Liver (tissue), 9 donors: ENCODE results near the gene BRSK2. TPM values are rescaled to one million over a fixed set of nuclear protein-coding genes. Genes with fewer than 3 reads are reported as not detected.

Experiments
- DNase-seq: peaks from one replicate; pipeline ENCODE4 v3.0.0-alpha.2; 2017; ENCODE audit warnings: low spot score
- H3K27ac ChIP-seq, 2 donors: one replicate each; pipeline ENCODE4 v1.7.0; 2013; ENCODE audit warnings: inconsistent platforms in 2 of 2, low read length in 2 of 2, control low read depth in 1 of 2, low read depth in 1 of 2, mild to moderate bottlenecking in 1 of 2
- H3K27me3 ChIP-seq, 4 donors: one replicate each; pipeline versions ENCODE4 v1.6.1 to v1.7.0; 2013; ENCODE audit warnings: low read length in 3 of 4, inconsistent platforms in 1 of 4, mild to moderate bottlenecking in 1 of 4, moderate library complexity in 1 of 4; ENCODE audit not compliant: control insufficient read depth in 4 of 4, insufficient read depth in 4 of 4
- H3K36me3 ChIP-seq, 4 donors: one replicate each; pipeline versions ENCODE4 v1.6.1 to v1.7.0; 2013; ENCODE audit warnings: low read length in 3 of 4, mild to moderate bottlenecking in 3 of 4, low read depth in 1 of 4, moderate library complexity in 1 of 4; ENCODE audit not compliant: control insufficient read depth in 4 of 4, insufficient read depth in 3 of 4
- H3K4me1 ChIP-seq, 4 donors: one replicate each; pipeline versions ENCODE4 v1.6.1 to v1.7.0; 2013; ENCODE audit warnings: low read length in 3 of 4, mild to moderate bottlenecking in 3 of 4, moderate library complexity in 1 of 4; ENCODE audit not compliant: control insufficient read depth in 4 of 4, insufficient read depth in 4 of 4
- H3K4me3 ChIP-seq, 3 donors: one replicate each; pipeline versions ENCODE4 v1.6.1 to v1.7.0; 2013; ENCODE audit warnings: low read length in 3 of 3, control low read depth in 1 of 3, low read depth in 1 of 3, mild to moderate bottlenecking in 1 of 3
- H3K9ac ChIP-seq, 2 donors: one replicate each; pipeline ENCODE4 v1.7.0; 2013; ENCODE audit warnings: low read length in 2 of 2, mild to moderate bottlenecking in 2 of 2, moderate library complexity in 2 of 2, control low read depth in 1 of 2, low read depth in 1 of 2
- H3K9me3 ChIP-seq, 4 donors: one replicate each; pipeline versions ENCODE4 v1.6.1 to v1.7.0; 2013; ENCODE audit warnings: low read length in 3 of 4; ENCODE audit not compliant: control insufficient read depth in 4 of 4
- ATF3 ChIP-seq: IDR thresholded peaks from 2 replicates; pipeline ENCODE4 v1.6.1; 2016; ENCODE audit warnings: antibody characterized with exemption
- CTCF ChIP-seq: fragments of 150-350 bp; IDR thresholded peaks from 2 replicates; pipeline ENCODE4 v1.5.1; 2017; ENCODE audit warnings: improper control_type of control experiment, low read depth, low read length; ENCODE audit not compliant: missing input control
- EGR1 ChIP-seq, 2 donors: IDR thresholded peaks; 2 replicates each; pipeline ENCODE4 v1.6.1; 2016 to 2018; ENCODE audit warnings: antibody characterized with exemption in 2 of 2, low read depth in 2 of 2
- FOXA1 ChIP-seq: IDR thresholded peaks from 2 replicates; pipeline ENCODE4 v1.6.1; 2016; ENCODE audit warnings: antibody characterized with exemption
- FOXA2 ChIP-seq: IDR thresholded peaks from 2 replicates; pipeline ENCODE4 v1.6.1; 2016; ENCODE audit warnings: antibody characterized with exemption
- GABPA ChIP-seq, 2 donors: IDR thresholded peaks in 1 of 2; conservative IDR thresholded peaks in 1 of 2; 2 replicates each; pipeline ENCODE4 v1.6.1; 2016; ENCODE audit warnings: antibody characterized with exemption in 2 of 2, mild to moderate bottlenecking in 1 of 2, moderate library complexity in 1 of 2
- HNF4A ChIP-seq, 2 donors: conservative IDR thresholded peaks; 2 replicates each; pipeline ENCODE4 v1.6.1; 2016; ENCODE audit warnings: antibody characterized with exemption in 2 of 2, mild to moderate bottlenecking in 2 of 2
- HNF4G ChIP-seq: IDR thresholded peaks from 2 replicates; pipeline ENCODE4 v1.6.1; 2016; ENCODE audit warnings: antibody characterized with exemption
- JUND ChIP-seq, 2 donors: IDR thresholded peaks; 2 replicates each; pipeline ENCODE4 v1.6.1; 2016; ENCODE audit warnings: antibody characterized with exemption in 2 of 2
- NR2F2 ChIP-seq: IDR thresholded peaks from 2 replicates; pipeline ENCODE4 v1.6.1; 2016; ENCODE audit warnings: antibody characterized with exemption
- RAD21 ChIP-seq, 2 donors: IDR thresholded peaks; 2 replicates each; pipeline ENCODE4 v1.6.1; 2016; ENCODE audit warnings: antibody characterized with exemption in 2 of 2, mild to moderate bottlenecking in 2 of 2
- RXRA ChIP-seq, 2 donors: IDR thresholded peaks; 2 replicates each; pipeline ENCODE4 v1.6.1; 2017 to 2018; ENCODE audit warnings: antibody characterized with exemption in 2 of 2, mild to moderate bottlenecking in 1 of 2
- SP1 ChIP-seq: IDR thresholded peaks from 2 replicates; pipeline ENCODE4 v1.6.1; 2018; ENCODE audit warnings: antibody characterized with exemption, mild to moderate bottlenecking
- TAF1 ChIP-seq: conservative IDR thresholded peaks from 2 replicates; pipeline ENCODE4 v1.6.1; 2016; ENCODE audit warnings: antibody characterized with exemption, mild to moderate bottlenecking
- YY1 ChIP-seq: IDR thresholded peaks from 2 replicates; pipeline ENCODE4 v1.6.1; 2016; ENCODE audit warnings: antibody characterized with exemption, mild to moderate bottlenecking
- ZBTB33 ChIP-seq: IDR thresholded peaks from 2 replicates; pipeline ENCODE4 v1.6.1; 2016; ENCODE audit warnings: antibody characterized with exemption
- WGBS: extraction: QIAGEN DNeasy Blood & Tissue Kit; methylation state at CpG from one replicate; pipeline ENCODE4 v1.1.7; 2013; 5-methylcytosine and 5-hydroxymethylcytosine counted together
- polyA plus RNA-seq, 2 donors: library from polyadenylated mRNA; stranded (reverse) in 1 of 2; unstranded in 1 of 2; fragments of 200-250 nt in 1 of 2; fragments of >200 nt in 1 of 2; fragmentation: Nextera tagmentation in 1 of 2; extraction: Ambion mirVana in 1 of 2; gene quantifications; one replicate each; pipeline versions ENCODE4 v1.2.1 to v1.2.3, GENCODE V29; 2013 to 2015
- total RNA-seq, 2 donors: library from RNA; depleted of rRNA; stranded (reverse); fragments of >200 nt; gene quantifications; one replicate each; pipeline ENCODE4 v1.2.3, GENCODE V29; 2014
- TF ChIP-seq, protein P1 (sequence below): IDR thresholded peaks from 2 replicates; pipeline ENCODE4 v1.6.1; 2016; ENCODE audit warnings: antibody characterized with exemption, mild to moderate bottlenecking
- donor health status: healthy.
- donor health status: healthy.
- donor health status: healthy.
- donor health status: healthy.
- donor health status: healthy.

BRSK2 gene
- total and polyA plus RNA-seq, 4 donors, result 0.05 to 0.17 TPM; not detected in 2

GRCh38 chr11:1395773-1396374, 6.1 kb downstream of the BRSK2 start:
- no peaks in the 10 kb centered on the region for H3K36me3 ChIP-seq
- H3K27me3 ChIP-seq, result peaks cover 0 to 2% (median 0%) of the 10 kb centered on the region in 4 donors
- no peak for DNase-seq
- H3K4me3 ChIP-seq, result no peak overlapping the region
- no peak overlapping the region for H3K27ac ChIP-seq
- H3K9me3 ChIP-seq, result no peaks in the 10 kb centered on the region
- H3K9ac ChIP-seq, result no peak overlapping the region
- TF ChIP-seq HNF4A (conservative IDR thresholded peaks at IDR 0.05) (no peak), NR2F2 (no peak), TAF1 (no peak), ATF3 (no peak), JUND (IDR thresholded peaks at IDR 0.05) (no peak), ZBTB33 (no peak), GABPA (IDR thresholded peaks at IDR 0.05 in 1 of 2, conservative IDR thresholded peaks at IDR 0.05 in 1 of 2) (no peak), RXRA (IDR thresholded peaks at IDR 0.05) (no peak), YY1 (no peak), EGR1 (IDR thresholded peaks at IDR 0.05; ENCODE audit: low read depth in 2 of 2) (no peak), CTCF (no peak), RAD21 (IDR thresholded peaks at IDR 0.05) (no peak), HNF4G (no peak), SP1 (no peak), FOXA2 (no peak)
- TF ChIP-seq, protein P1, sequence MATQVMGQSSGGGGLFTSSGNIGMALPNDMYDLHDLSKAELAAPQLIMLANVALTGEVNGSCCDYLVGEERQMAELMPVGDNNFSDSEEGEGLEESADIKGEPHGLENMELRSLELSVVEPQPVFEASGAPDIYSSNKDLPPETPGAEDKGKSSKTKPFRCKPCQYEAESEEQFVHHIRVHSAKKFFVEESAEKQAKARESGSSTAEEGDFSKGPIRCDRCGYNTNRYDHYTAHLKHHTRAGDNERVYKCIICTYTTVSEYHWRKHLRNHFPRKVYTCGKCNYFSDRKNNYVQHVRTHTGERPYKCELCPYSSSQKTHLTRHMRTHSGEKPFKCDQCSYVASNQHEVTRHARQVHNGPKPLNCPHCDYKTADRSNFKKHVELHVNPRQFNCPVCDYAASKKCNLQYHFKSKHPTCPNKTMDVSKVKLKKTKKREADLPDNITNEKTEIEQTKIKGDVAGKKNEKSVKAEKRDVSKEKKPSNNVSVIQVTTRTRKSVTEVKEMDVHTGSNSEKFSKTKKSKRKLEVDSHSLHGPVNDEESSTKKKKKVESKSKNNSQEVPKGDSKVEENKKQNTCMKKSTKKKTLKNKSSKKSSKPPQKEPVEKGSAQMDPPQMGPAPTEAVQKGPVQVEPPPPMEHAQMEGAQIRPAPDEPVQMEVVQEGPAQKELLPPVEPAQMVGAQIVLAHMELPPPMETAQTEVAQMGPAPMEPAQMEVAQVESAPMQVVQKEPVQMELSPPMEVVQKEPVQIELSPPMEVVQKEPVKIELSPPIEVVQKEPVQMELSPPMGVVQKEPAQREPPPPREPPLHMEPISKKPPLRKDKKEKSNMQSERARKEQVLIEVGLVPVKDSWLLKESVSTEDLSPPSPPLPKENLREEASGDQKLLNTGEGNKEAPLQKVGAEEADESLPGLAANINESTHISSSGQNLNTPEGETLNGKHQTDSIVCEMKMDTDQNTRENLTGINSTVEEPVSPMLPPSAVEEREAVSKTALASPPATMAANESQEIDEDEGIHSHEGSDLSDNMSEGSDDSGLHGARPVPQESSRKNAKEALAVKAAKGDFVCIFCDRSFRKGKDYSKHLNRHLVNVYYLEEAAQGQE, result no peak
- no peaks in the 10 kb centered on the region for H3K4me1 ChIP-seq
- WGBS, result 87% methylated on average over 19 of the region's 19 CpGs

GRCh38 chr11:1396375-1396841, 6.7 kb downstream of the BRSK2 start:
- Histone ChIP-seq H3K4me1 (no peaks in the 10 kb centered on the region), H3K27me3 (no peaks in the 10 kb centered on the region), H3K36me3 (no peaks in the 10 kb centered on the region), H3K9me3 (no peaks in the 10 kb centered on the region), H3K9ac (no peak overlapping the region), H3K4me3 (no peak overlapping the region), H3K27ac (no peak overlapping the region)
- DNase-seq, result no peak
- WGBS, result 90% methylated on average over 20 of the region's 20 CpGs
- TF ChIP-seq FOXA2, result no peak
- no peak for TF ChIP-seq RXRA (IDR thresholded peaks at IDR 0.05)
- TF ChIP-seq SP1, result no peak
- TF ChIP-seq YY1, result no peak
- no peak for TF ChIP-seq JUND (IDR thresholded peaks at IDR 0.05)
- no peak for TF ChIP-seq ATF3
- TF ChIP-seq, protein P1, result no peak
- no peak for TF ChIP-seq CTCF
- TF ChIP-seq FOXA1, result no peak
- TF ChIP-seq TAF1, result no peak
- TF ChIP-seq HNF4G, result no peak
- TF ChIP-seq GABPA (IDR thresholded peaks at IDR 0.05 in 1 of 2, conservative IDR thresholded peaks at IDR 0.05 in 1 of 2), result no peak
